ENCODE data around the gene ASIC3.

ASIC3 gene

GRCh38 chr7:151071032-151071866 lies 22.9 kb downstream of the ASIC3 start:
- Histone ChIP-seq H4K20me1 (ENCODE audit: insufficient read depth, low read length, poor library complexity, severe bottlenecking) (no peaks in the 10 kb centered on the region), H3K9me3 (ENCODE audit: insufficient read depth, low read depth, low read length) (no peaks in the 10 kb centered on the region), H3K9me2 (replicated peaks; ENCODE audit: low read depth, low read length) (no peaks in the 10 kb centered on the region), H3K79me2 (ENCODE audit: insufficient read depth, low read length) (no peaks in the 10 kb centered on the region), H3K4me3 (ENCODE audit: low read length, poor library complexity, severe bottlenecking) (no peak overlapping the region), H3K27me3 (ENCODE audit: insufficient read depth, low read length, poor library complexity, severe bottlenecking) (no peaks in the 10 kb centered on the region), H3F3A (ENCODE audit: low read depth) (no peaks in the 10 kb centered on the region), H3K36me3 (ENCODE audit: insufficient read depth, low read length) (peaks cover 76% of the 10 kb centered on the region; the same call in 1 of the 2 replicates), H3K4me2 (ENCODE audit: low read depth, low read length, poor library complexity, severe bottlenecking) (no peak overlapping the region), H2AFZ (ENCODE audit: low read length) (no peak overlapping the region), H3K9ac (ENCODE audit: low read depth, low read length, poor library complexity, severe bottlenecking) (no peak overlapping the region), H3K4me1 (ENCODE audit: insufficient read depth, low read length, poor library complexity, severe bottlenecking) (no peaks in the 10 kb centered on the region)
- TF ChIP-seq EZH2phosphoT487 (IDR thresholded peaks at IDR 0.05; ENCODE audit: borderline replicate concordance) (no peak), CTCF (conservative IDR thresholded peaks at IDR 0.05; ENCODE audit: low read length) (no peak)

- Histone ChIP-seq H2AFZ (ENCODE audit: low read length) (no peak overlapping the region), H3K36me3 (ENCODE audit: insufficient read depth, low read length) (peaks cover 59% of the 10 kb centered on the region; the same call in 1 of the 2 replicates), H4K20me1 (ENCODE audit: insufficient read depth, low read length, poor library complexity, severe bottlenecking) (peaks cover under 1% of the 10 kb centered on the region), H3K4me3 (ENCODE audit: low read length, poor library complexity, severe bottlenecking) (no peak overlapping the region), H3K9me2 (replicated peaks; ENCODE audit: low read depth, low read length) (no peaks in the 10 kb centered on the region), H3K9ac (ENCODE audit: low read depth, low read length, poor library complexity, severe bottlenecking) (no peak overlapping the region), H3K79me2 (ENCODE audit: insufficient read depth, low read length) (peaks cover 2% of the 10 kb centered on the region; the same call in 1 of the 2 replicates), H3K27me3 (ENCODE audit: insufficient read depth, low read length, poor library complexity, severe bottlenecking) (no peaks in the 10 kb centered on the region), H3K4me2 (ENCODE audit: low read depth, low read length, poor library complexity, severe bottlenecking) (no peak overlapping the region), H3F3A (ENCODE audit: low read depth) (0 out of 2 replicates have a peak, but pooled peaks cover 5% of the 10 kb centered on the region), H3K9me3 (ENCODE audit: insufficient read depth, low read depth, low read length) (no peaks in the 10 kb centered on the region), H3K4me1 (ENCODE audit: insufficient read depth, low read length, poor library complexity, severe bottlenecking) (peaks cover 8% of the 10 kb centered on the region)
- no peak for TF ChIP-seq CTCF (conservative IDR thresholded peaks at IDR 0.05; ENCODE audit: low read length)
- no peak for TF ChIP-seq EZH2phosphoT487 (IDR thresholded peaks at IDR 0.05; ENCODE audit: borderline replicate concordance)
Measured at GRCh38 chr7:151073990-151074389, 25.7 kb downstream of the ASIC3 start.

GRCh38 chr7:151074817-151075661 lies 26.7 kb downstream of the ASIC3 start:
- H3K9me3 ChIP-seq (ENCODE audit: insufficient read depth, low read depth, low read length): no peaks in the 10 kb centered on the region
- 0 out of 2 replicates have a peak, but pooled peaks cover 5% of the 10 kb centered on the region for H3F3A ChIP-seq (ENCODE audit: low read depth)
- H3K79me2 ChIP-seq (ENCODE audit: insufficient read depth, low read length): peaks cover 12% of the 10 kb centered on the region
- H3K9ac ChIP-seq (ENCODE audit: low read depth, low read length, poor library complexity, severe bottlenecking): no peak overlapping the region
- H3K4me1 ChIP-seq (ENCODE audit: insufficient read depth, low read length, poor library complexity, severe bottlenecking): peaks cover 15% of the 10 kb centered on the region
- no peak overlapping the region for H3K4me3 ChIP-seq (ENCODE audit: low read length, poor library complexity, severe bottlenecking)
- H3K9me2 ChIP-seq (replicated peaks; ENCODE audit: low read depth, low read length): no peaks in the 10 kb centered on the region
- H2AFZ ChIP-seq (ENCODE audit: low read length): no peak overlapping the region
- H3K36me3 ChIP-seq (ENCODE audit: insufficient read depth, low read length): peaks cover 50% of the 10 kb centered on the region; the same call in 1 of the 2 replicates
- H3K27me3 ChIP-seq (ENCODE audit: insufficient read depth, low read length, poor library complexity, severe bottlenecking): no peaks in the 10 kb centered on the region
- no peak overlapping the region for H3K4me2 ChIP-seq (ENCODE audit: low read depth, low read length, poor library complexity, severe bottlenecking)
- peaks cover 10% of the 10 kb centered on the region for H4K20me1 ChIP-seq (ENCODE audit: insufficient read depth, low read length, poor library complexity, severe bottlenecking)
- TF ChIP-seq EZH2phosphoT487 (IDR thresholded peaks at IDR 0.05; ENCODE audit: borderline replicate concordance) (no peak), CTCF (conservative IDR thresholded peaks at IDR 0.05; ENCODE audit: low read length) (no peak)
